PC-9 (cell line): Measurements from ENCODE around the gene G3BP1.

ENCODE experiments used
- CTCF ChIP-seq: fragments of 200-600 bp; sonication (generic); conservative IDR thresholded peaks from 2 replicates; pipeline ENCODE4 v1.6.1; 2017; ENCODE audit warnings: mixed run types, antibody characterized with exemption, mild to moderate bottlenecking, moderate library complexity
- EZH2 ChIP-seq: fragments of 200-600 bp; sonication (generic); IDR thresholded peaks from 2 replicates; pipeline ENCODE4 v1.8.0; 2017; ENCODE audit warnings: antibody characterized with exemption, low read depth

GRCh38 chr5:151820271-151820670, 48.5 kb downstream of the G3BP1 start:
- no peak for TF ChIP-seq CTCF
- TF ChIP-seq EZH2: no peak
